GM18507 (cell line): Measurements from ENCODE around the gene SPRN.
"Not testable (repeated sequence)": the region's sequence is repeated elsewhere in the genome, so short reads cannot be mapped to it uniquely, and the experiment has no call there.

ENCODE experiments used
- DNase-seq: peaks from one replicate; pipeline ENCODE4 v3.0.0; 2011; ENCODE audit warnings: low read depth; ENCODE audit not compliant: insufficient read length; ENCODE audit errors: extremely low spot score
- FAIRE-seq: peaks from 2 replicates; lab custom pipeline; 2011; peaks lifted over from hg19 to GRCh38; lab: Jason Lieb, UNC

The SPRN gene

DNA sequence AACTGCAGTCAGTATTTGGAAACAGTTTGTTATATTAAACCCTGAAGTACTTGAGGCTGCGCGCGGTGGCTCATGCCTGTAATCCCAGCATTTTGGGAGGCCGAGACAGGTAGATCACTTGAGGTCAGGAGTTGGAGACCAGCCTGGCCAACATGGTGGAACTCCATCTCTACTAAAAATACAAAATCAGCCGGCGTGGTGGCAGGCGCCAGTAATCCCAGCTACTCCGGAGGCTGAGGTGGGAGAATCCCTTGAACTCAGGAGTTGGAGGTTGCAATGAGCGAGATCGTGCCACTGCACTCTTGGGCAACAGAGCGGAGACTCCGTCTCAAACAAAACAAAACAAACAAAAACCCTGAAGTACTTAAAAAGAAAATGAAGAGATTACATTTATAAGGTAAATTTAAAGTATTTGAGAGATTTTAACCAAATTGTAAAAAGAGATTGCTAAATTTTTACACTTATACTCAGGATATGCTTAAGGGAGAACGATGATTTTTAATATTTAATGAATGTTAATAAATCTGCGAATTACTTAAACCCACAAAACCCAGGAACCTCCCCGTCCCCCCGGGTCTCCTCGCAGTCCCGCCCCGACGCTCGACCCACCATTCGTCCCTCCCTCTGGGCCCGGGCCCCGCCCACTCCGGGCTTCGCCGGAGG is 30.9 kb downstream of the SPRN start:
- peak; percentile 96 for FAIRE-seq

DNA sequence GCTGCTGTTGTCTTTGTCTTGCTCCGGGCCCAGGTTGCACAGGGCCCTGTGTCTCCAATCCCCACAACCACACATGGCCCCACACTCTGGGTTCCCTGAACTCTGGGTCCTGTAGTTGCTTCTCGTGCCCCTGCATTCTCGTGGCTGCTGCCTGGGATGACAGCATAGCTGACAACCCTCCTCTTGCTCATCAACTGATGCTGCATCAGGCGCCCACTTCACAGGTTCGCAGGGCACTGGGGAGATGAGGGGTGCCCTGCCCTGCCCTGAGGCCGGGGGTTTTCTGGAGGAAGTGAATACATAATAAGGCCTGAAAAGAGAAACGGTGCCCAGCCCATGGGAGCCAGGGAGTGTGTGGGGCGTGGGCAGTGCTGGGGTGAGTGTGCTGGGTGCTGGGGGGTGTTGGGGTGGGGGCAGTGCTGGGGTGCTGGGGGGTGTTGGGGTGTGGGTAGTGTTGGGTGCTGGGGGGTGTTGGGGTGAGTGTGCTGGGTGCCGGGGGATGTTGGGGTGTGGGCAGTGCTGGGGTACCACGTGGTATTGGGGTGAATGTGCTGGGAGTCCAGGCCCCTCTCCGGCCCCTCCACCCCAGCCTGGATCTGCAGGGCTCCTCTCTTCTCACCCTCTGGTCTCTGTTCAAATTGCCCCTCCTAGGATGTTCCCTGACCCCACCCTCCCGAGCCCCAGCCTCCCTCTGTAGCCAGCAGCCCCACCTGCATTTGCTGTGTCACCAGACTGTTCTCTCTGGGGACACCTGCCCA is 32.5 kb downstream of the SPRN start:
- FAIRE-seq (no peak), DNase-seq (no peak)

More for the DNA sequence above, 30.9 kb downstream of the SPRN start:
- DNase-seq: no peak

DNA sequence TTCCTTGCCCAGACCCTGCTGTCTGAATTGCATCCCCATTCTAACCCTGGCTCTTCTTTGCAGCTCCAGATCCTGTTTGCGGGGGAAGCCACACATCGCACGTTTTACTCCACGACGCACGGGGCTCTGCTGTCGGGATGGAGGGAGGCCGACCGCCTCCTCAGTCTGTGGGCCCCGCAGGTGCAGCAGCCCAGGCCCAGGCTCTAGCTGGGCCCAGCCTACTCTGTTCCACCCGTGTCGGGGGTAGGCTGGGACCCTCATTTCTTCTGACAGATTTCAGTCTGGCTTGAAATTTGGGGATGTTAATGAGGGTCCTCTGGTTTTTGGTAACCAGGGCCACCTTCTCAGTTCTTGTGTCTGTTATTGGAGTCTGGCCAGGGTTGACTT is 33.2 kb downstream of the SPRN start:
- FAIRE-seq: no peak
- DNase-seq: no peak

DNA sequence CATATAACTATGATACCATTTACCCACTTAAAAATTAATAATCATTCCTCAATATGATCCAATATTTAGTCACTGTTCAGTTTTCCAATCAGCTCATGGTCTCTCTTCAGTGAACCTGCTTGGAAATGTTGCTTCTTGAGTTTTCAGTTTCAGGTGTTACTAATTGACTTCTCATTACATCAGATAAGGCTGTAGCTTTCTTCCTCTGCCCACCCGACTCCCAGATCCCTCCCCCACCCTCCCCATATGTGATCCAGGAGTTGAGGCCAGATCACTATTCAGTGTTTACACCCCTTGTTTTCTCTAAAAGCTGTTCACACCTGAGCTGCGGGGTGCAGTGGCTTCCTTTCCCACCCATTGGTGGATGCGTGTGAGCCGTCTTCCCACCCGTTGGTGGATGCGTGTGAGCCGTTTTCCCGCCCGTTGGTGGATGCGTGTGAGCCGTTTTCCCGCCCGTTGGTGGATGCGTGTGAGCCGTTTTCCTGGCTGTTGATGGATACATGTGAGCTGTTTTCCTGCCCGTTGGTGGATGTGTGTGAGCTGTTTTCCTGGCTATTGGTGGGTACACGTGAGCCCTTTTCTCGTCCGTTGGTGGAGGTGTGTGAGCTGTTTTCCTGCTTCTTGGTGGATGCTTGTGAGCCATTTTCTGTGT is 33.7 kb downstream of the SPRN start:
- FAIRE-seq (no peak), DNase-seq (no peak)

DNA sequence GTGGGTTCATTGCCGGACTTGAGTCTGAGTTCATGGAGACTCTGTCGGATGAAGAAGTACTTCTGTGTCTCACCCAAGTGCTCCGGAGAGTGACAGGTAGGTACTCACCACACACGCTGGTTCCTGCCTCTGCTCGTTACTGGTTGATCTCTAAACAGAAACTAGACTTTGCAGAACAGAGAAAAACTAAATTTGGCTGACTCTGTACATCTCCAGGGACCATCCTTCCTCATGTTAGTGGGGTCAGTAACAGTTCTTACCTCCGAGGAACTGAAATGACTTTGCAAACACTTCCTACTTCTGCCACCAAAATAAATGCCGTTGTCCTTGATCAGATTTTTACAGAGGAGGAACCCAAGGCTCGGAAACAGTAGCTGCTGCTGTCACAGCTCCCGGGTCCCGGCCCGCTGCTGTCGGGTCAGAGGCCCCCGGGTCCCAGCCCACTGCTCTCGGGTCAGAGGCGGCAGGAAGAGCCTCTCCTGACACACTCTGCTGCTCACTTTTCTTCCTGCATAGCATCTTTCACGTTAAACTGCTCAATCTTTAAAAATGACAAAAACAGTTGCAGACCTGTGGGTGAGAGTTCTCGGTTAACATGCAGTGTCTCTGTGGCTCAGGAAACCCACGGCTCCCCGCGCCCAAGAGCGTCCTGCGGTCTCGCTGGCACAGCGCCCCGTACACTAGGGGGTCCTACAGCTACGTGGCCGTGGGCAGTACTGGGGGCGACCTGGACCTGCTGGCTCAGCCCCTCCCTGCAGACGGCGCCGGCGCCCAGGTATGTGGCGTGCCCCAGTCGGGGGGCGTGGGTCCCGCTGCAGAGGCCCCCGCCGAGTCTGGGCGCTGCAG is 35.2 kb downstream of the SPRN start:
- peak; percentile 100 for FAIRE-seq
- peak; percentile 58 for DNase-seq

DNA sequence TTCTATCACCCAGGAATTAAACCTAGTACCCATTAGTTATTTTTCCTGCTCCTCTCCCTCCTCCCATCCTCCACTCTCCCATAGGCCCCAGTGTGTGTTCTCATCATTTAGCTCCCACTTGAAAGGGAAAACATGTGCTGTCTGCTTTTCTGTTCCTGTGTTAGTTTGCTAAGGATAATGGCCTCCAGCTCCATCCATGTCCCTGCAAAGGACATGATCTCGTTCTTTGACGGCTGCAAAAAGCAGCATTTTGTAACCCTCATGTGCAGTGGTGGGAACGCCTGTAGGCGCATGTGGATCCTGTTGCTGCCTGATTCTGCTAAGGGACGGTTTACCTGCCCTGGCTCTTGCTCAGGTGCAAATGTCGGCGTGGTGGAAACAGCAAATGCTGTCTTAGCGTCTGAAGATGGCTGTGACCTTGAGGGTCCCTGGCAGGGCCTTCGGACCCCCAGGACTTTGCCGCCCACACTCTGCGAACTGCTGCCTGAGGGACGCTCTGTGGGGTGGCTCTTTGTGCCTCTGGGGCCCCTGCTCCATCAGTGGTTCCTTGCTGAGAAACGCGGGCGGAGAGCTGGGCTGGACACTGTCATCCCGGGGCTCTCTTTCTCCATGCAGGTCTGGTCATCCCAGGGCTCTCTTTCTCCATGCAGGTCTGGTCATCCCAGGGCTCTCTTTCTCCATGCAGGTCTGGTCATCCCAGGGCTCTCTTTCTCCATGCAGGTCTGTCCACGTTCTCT is 36.0 kb downstream of the SPRN start:
- peak; percentile 81 for FAIRE-seq
- DNase-seq: no peak

DNA sequence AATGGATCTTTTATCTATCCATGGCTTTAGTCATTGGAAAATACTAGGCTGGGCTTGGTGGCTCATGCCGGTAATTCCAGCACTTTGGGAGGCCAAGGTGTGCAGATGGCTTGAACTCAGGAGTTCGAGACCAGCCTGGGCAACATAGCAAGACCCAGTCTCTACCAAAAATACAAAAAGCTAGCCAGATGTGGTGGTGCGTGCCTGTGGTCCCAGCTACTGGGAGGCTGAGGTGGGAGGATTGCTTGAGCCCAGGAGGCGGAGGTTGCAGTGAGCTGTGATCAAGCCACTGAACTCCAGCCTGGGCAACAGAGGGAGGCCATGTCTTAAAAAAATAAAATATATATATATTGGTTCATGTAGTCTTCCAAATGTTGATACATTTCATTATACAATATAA is 37.5 kb downstream of the SPRN start:
- FAIRE-seq, DNase-seq: not testable (repeated sequence)

DNA sequence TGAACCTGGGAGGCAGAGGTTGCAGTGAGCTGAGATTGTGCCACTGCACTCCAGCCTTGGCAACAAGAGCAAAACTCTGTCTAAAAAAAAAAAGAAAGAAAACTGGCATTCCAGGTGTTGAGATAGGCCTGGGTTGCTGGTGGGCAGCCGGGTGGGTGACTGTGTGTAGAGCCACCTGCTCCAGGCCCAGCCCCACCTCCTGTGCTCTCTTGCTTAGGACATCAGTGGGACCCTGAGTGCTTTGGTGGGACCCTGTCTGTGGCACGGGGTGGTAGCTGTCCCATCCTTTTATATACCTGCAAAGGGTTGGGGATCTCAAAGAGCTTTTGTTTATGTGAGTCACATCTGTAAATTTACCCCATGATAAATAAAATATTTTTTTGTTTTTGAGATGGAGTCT is 39.2 kb downstream of the SPRN start:
- FAIRE-seq: no peak
- no peak for DNase-seq

DNA sequence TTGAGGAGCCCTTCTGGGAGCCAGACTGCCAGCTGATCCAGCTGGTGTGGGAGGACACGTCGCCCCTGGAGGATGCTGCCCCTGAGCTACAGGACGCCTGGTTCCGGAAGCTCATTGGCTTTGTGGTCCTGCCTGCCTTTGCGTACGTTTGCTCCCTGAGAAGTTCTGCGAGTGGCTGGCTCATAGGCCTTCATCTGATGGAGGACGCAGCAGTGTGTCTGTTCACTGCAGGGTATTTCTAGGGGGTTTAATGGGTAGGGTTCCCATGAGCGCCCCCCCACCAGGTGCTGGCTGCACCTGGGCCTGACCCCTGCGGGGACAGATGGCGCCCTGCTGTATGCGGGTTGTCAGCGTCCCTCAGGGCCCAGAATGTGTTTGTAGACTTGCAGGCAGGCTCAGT is 40.4 kb downstream of the SPRN start:
- DNase-seq: no peak
- no peak for FAIRE-seq

DNA sequence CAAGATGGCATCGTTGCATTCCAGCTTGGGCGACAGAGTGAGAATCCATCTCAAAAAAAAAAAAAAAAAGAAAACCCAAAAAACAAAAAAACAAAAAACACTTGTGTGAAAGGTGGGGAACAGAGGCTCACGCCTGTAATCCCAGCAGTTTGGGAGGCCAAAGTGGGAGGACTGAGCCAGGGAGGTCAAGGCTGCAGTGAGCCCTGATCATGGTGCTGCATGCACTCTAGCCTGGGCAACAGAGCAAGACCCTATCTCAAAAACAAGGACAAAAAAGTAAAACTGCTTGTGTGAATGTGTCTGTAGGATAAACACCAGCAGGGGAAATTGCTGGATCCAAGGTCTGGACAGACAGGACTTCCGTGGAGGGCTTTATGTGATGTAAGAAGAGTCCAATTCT is 40.9 kb downstream of the SPRN start:
- FAIRE-seq (no peak), DNase-seq (no peak)

DNA sequence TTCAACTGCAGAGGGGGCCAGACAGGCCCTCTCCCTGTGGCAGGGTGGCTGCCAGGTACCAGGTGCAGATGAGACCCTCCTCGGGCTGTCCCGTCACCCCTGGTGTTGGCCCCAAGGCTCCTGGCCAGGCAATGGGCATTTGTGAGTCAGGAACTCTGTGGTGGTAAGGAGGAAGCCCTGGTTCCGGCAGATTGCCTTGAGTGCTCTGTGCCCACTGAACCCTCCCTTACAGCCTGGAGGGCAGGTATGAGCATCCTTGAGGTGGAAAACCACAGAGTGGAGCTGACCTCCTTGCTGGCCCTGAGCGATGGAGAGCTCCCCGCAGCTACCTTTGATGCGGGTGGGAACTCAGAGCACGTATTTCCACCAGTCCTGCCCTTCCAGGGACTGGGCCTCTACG is 43.4 kb downstream of the SPRN start:
- no peak for DNase-seq

DNA sequence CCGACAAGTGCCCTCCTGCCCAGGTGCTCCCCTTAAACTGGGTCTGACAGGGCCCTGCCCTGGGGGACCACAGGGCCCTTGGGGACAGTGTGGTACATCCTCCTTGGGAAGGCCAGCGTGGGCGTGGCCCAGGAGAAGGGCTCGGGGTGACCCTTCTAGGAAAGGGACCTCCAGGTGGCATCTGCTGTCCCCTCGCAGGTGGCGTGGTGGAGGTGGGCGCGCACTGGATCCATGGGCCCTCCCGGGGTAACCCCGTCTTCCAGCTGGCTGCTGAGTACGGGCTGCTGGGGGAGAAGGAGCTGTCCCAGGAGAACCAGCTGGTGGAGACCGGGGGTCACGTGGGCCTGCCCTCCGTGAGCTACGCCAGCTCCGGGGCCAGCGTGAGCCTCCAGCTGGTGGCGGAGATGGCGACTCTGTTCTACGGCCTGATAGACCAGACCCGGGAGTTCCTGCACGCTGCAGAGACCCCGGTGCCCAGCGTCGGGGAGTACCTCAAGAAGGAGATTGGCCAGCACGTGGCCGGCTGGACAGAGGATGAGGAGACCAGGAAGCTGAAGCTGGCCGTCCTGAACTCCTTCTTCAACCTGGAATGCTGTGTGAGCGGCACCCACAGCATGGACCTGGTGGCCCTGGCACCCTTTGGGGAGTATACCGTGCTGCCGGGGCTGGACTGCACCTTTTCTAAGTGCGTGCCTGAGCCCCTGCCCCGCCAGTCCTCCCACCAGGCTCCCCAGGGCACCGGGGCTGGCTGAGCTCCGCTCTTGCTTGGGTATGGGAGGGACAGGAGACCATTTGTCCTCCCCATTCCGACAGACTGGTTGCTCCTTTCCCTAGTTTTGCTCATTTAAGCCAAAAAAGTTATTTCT is 44.4 kb downstream of the SPRN start:
- FAIRE-seq (no peak), DNase-seq (no peak)

More for the DNA sequence above, 43.4 kb downstream of the SPRN start:
- FAIRE-seq: no peak

DNA sequence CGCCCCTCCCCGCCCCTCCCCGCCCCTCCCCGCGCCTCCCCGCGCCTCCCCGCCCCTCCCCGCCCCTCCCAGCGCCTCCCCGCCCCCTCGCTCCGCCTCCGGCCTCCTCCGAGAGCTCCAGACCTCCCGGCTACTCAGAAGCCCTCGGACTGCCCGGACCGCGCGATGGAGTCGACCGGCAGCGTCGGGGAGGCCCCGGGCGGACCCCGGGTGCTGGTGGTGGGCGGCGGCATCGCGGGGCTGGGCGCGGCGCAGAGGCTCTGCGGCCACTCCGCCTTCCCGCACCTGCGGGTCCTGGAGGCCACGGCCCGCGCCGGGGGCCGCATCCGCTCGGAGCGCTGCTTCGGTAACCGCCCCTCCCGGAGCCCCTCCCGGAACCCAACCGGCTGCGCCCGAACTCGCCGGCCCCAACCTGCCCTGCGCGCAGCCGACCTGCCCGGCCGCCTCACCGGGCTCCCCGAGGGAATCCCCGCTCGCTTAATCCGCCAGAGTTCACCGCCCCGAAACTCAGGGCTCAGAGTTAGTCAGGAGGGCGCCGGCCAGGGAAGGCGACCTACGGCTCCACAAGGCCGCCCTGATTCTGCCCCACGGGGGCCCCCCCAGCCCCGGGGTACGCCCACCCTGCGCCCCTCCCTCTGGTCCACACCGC is 45.1 kb downstream of the SPRN start, which contains the start of gene PAOX:
Gene PAOX, plus strand, starts transcription at position 111 of the 649 bp plus-strand sequence. Its CDS starts 55 bp downstream, at position 166.
- FAIRE-seq (no peak), DNase-seq (no peak)

DNA sequence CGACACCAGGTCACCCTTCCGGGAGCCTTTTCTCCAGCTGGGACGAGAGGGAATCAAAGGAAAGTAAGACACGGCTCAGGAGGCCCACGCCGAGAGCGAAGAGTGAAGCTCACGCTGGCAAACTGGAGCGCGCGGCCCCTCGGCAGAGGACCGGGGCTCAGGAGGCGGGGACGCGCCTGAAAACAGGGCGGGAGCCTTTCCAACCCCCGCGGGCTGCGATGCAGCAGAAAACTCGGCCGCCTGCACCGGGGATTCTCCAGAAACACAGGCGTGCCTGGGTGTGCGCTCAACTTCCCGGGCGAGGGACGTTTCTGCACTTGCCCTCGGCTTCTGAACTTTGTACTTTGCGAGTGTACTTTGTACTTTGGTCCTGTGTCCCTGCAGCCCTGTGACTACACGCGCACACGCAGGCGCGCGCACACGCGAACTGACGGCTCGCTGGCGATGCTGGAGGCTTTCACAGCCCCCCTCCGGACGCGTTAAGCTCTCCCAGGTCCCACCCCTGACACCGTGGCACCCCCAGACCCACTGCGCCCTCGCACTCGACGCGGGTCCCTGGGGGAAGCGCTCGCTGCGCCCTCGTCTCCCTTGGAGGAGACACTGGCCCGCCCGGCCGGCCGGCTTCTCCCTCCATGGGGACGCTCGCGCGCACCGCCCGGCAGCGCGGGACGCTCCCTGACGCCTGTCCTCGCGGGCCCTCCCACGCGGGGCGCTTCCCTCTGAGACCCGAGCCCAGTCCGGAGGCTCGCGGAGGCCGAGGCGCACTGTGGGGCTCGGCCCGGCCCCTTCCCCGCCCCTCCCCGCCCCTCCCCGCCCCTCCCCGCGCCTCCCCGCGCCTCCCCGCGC is 46.0 kb downstream of the SPRN start:
- DNase-seq: no peak
- peak; percentile 63 for FAIRE-seq

DNA sequence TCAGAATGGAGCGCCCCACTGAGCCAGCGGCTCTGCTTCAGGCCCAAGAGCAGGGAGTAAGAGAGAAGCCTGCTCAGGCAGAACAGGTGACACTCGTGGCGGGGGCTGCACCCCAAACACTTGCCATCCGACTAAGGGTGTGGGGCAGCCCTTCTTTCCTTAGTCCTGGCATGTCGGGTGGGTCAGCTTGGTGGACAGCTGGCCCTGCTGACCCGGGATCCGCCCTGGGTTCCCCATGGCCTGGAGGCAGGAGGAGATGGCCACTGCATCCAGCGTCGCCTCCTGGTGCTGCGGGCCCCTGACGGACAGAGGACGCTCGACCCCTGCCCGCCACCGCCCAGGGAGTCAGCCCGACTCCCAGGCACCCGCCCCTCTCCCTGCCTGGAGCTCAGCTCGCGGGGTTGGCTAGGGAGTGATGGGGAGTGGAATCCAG is 46.6 kb downstream of the SPRN start:
- DNase-seq: no peak
- no peak for FAIRE-seq

DNA sequence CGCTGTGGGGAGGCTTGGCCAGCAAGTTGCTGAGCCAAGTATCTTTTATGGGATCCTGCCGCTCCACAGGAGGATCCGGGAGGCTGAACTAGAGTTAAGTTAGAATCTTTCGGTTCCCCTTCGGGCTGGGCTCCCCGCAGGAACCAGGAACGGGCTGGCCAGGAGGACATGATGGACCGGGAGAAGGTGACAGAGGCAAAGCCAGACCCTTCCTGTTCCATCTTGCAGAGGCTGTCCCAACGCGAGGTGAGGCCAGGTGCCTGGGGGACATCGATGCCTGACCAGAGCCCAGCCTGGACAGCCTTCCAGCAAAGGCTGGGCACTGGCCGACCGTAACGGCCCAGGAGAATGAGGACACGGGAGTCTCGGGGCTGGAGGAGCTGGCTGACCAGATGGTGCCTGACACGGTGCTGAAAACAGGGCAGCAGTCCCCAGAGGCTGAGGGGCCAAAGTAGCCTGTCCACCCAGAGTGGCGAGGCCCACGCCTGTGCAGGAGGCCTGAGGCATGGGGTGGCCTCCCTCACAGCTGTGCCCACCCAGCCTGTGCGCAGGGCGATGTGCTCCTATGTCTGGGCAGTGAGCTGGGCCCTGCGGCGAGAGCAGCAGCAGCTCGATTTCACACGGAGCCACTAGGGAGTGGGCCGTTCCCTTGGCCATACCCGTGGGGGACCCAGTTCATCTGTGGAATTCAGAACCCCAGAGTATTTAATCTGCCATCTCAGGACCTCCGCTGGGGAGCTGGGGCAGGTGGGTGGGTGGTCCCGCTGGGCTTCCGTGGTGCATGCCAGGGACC is 47.2 kb downstream of the SPRN start:
- no peak for FAIRE-seq
- no peak for DNase-seq
